NCI-H345 (cell line): ENCODE results near the gene GTF3A.

Experiments
- DNase-seq: peaks from one replicate; lab custom pipeline; 2025; lab: John Stamatoyannopoulos, UW

Gene GTF3A

DNA sequence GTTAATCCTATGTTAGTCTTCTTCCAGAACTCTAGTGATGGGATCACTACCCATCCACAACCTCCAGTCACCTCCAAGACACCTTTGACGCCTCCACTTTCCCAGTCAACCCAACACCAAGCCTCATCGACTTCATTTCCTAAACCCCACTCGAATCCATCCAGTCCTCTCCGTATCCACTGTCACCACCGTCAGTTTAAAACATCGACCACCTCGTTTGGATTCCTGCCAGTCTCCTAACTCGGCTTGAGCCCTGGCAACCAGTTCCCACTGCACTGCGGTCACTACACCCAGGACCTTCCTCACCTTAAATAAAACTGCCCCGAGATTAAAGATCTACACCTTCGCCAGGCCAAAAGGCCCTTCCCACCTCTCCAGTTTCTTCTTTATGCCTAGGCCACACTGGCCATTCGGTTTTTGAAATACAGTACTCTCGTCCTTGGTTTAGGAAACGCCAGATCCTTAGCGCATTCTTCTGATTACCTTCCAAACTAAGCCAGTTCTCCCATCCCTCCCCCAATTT lies 24.7 kb downstream of the GTF3A start:
- no peak for DNase-seq

DNA sequence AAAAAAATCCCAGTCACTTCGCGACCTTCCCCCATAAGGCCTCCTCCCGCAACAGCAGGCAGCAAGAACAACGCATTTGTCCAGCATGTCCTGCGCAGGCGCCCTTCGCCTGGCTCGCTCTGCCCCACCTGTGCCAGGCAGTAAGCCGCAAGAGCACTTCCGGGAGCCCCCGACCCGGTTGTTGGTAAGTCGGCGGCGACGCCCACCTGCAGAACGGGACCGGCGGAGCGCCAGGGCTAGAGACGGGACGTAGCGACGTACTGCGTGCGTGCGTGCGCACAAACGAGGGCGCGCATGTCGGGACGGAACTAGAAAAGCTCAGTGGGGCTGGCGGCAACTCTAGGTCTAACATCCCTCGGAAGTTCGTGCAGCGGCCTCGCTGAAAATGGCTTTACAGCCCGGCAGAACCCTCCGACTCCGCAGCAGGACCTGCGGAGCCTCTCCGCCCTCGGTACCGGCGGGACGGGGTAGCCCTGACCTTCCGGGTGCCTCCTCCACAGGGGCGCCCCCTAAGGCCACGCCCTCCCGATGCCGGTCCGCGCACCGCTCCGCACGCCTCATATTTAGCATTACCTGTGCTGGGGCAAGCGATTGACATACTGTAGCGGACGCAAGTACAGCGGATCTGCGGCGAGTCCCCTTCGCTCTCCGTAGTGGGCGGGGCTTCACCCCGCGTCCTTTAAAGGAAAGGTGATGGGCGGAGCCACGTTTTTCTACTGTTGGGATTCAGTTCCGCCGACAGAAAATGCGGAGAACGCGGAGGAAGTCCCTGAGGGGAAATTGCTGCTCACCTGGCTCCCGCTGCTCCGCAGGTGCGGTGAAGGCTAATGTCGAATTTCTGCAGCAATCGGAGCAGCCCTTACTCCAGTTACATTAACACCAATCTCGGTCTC lies 25.8 kb downstream of the GTF3A start, which contains the start of gene MTIF3:
Gene MTIF3, minus strand, starts transcription at position 629 of the 893 bp plus-strand sequence. CDS start 10,116 bp downstream, outside the sequence.
- peak; percentile 94 for DNase-seq

DNA sequence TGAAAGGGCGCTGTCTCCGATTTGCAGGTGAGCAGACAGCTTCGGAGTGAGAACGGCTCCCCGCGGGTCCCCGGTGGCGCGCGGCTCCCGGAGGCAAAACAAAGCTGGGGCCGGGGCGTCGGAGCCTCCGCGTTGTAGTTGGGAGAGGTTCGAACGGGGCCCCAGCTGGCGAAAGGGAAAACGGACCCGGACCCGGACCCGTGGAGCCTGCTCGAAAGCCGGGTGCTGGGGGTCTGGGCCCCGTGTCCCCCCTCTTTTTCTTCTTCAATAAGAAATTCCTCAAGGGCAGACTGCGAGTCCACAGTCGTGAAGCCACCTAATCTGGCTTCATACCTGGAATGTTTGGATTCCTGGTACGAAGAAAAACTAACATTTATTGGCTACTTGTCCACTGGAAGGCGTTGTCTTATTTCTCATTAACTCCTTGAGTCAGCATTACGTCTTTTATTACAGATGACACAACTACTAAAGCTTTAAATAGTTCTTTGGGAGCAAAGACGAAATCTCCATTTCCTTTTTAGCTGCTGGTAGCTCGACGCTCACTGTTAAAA lies 26.6 kb downstream of the GTF3A start:
- peak; percentile 52 for DNase-seq

DNA sequence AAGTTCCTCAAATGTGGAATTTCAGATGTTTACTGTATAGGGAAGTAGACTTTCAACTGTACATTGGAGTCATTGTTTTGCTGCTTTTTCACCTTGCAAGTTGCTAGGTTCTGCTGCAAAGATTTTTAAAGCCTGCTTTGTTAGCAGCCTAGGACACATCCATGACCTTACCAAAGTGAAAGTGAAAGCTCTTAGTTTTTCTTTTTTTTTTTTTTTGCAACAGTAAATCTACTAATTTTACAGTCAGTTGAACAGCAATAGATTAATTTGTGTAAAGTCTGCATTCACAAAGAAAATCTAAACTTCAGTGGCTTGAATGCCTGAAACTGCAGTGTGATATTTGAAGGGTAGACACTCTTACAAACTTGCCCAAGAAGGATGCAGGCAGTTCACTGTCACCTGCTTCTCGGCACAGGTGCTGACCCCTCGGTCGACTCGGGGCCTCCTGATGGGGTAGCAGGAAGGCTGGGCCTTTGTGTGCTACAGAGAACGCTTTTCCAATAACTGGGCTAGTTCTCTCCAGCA lies 31.0 kb downstream of the GTF3A start:
- DNase-seq: no peak

DNA sequence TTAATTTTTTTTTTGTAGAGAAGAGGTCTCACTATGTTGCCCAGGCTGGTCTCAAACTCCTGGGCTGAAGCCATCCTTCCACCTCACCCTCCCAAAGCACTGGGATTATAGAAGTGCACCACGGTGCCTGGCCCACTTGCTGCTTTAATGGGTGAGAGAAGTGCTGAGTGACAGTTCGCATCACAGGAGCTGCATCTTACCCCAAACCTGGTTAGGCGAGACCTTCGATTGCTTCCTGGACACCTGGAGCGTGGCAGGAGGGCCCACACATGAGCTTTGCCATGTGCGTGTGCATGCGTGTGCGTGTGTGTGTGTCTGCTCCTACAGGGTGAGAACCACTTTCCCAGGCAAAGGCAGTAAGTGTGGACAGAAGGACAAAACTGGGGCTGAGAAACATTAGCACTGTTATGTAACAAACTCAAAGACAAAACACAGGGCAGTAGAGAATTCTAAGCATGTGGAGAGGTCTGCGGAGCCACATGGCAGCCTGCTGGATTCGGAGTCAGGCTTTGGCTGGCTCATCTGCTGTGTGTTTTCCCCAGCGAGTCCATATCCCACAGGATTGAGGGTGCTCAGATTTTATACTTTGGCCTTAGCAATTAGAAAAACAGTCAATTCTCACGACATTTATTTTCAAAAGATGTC lies 37.6 kb downstream of the GTF3A start:
- DNase-seq: no peak

DNA sequence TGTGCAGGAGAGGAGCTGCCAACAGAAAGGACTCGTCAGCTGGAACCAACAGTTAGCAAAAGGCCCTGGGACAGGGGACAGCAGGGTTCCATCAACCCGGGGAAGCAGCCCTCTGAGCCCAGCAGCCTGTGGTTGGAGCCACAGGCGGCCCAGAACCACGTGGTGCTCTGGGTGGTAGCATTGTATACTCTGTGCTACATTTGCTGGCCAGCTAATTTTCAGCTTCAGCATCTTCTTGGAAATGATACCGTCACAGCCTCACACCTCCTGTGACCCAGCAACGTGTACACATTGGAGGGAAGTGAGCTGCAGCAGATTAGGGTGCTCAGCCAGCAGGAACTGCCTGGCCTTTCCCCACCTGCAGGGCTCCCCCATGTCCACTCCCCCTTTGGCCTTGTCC lies 39.1 kb downstream of the GTF3A start:
- DNase-seq: no peak

DNA sequence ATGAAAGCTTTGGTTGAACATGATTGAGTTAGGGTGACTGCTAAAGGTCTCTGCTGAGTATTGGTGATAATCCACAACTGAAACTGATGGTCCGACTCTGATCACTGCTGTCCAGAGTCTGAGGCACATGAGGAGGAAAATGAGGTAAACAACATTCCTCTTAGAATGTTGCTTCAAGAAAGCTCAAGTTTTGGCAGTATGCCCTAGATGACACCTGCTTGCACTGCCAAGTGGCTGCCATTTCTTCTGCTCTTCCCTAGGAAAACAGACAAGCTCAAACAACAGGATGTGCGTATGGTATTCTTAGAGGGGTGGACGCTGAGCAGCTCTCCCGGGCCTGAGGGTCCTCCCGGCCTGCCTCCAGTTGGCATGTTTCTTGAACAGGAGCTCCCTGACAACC lies 41.2 kb downstream of the GTF3A start:
- DNase-seq: no peak

DNA sequence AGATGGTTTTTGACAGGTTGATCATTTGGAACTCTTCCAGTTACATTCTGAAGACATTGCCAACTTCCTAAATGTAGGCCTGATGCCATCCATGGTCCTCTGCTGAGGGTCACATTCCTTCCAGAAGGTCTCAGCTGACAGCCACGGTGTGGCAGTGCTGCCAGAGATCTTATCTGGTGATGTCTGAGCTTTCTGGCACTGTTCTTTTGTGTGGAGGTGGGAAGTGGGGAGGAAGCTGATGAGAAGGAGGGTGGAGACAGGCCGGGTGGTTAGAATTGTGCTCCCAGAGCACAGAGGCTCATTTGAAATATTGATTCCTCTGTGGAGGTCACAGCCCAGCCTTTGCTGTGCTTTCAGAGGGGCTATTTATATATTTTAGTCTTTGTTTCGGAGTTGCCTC lies 42.1 kb downstream of the GTF3A start:
- DNase-seq: no peak

DNA sequence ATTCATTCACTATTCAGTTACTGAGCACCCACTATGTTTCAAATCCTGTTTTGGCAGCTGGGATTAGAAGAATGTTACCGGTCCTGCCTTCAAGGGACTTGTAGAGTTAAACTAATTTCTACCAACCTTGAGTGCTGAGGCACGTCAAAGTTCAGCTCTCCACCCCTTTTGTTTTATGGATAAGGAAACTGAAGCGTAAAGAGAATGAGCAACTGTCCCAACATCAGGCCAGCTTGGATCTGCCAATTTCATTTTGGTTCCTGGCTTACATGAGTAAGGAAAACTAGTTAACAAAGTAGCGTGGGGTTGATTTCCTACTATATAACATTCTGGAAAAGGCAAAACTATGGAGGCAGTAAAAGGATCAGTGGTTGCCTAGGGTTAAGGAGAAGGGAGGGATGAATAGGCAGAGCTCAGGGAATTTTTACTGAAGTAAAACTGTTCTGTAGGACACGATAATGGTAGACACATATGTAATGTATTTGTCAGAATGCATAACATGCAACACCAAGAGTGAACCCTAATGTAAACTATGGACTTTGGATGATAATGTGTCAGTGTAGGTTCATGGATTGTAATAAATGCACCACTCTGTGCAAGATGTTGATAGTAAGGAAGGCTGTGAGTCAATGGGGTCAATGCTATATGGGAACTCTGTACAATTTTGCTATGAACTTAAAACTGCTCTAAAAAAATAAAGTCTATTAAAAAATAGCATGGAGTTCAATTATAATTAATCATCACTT lies 45.8 kb downstream of the GTF3A start:
- no peak for DNase-seq

DNA sequence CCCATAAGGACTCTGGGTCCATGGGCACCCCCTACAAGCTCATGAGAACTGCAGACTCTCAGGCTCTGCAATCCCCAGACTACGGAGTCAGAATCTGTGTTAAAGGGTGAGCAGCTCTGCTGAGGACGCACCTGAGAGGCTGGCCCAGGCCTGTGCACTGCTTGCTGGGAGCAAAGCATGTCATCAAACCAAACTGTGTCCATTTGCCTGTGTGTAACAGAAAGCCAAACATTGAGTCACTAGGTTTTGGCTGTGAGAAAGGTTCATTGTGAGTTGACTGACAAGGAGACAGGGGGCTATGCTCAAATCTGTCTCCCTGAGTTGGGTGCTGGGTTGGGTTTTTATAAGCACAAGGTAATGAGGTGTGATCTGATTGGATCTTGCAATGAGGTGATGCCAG lies 48.0 kb downstream of the GTF3A start:
- DNase-seq: no peak

DNA sequence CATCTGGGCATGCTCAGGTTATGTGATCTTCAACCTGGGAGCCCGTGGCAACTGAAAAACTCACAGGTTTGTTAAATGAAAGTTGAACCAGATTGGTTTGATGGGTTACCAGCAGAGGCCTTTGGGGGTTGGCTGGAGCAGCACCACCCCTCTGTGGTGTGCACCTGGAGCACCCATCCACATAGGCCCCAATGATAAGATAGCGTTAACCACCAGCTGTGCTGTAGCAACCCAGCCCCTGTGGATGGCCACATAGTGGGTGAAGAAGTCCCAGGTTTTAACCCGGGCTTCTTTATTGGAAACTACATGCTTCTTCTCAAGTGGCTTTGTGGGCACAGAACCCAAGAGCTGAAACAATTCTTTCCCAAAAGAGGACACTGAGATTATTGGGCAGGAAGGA lies 48.5 kb downstream of the GTF3A start:
- no peak for DNase-seq

DNA sequence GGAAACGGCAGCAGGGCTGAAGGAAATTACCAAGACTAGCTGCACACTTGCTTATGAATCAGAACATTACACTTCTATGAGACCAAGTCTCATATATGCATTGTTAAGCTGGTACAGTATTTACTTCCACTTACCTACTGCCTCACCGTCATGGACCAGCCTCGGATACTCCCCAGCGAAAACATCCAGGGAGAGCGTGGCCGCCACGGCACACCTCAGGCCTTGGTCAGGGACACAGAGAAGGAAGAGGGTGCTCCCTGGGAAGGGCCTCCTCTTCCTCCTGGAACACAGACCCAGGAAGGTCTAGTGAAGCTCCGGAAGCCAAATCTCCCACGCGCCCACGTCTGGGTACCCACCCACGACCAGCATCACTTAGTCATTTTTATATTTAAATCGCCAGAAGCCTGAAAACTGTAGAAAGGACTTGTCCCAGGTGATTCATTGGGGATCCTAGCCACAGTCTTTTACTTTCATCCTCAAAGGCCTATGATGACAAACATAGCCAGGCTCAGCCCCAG lies 50.4 kb downstream of the GTF3A start:
- no peak for DNase-seq

DNA sequence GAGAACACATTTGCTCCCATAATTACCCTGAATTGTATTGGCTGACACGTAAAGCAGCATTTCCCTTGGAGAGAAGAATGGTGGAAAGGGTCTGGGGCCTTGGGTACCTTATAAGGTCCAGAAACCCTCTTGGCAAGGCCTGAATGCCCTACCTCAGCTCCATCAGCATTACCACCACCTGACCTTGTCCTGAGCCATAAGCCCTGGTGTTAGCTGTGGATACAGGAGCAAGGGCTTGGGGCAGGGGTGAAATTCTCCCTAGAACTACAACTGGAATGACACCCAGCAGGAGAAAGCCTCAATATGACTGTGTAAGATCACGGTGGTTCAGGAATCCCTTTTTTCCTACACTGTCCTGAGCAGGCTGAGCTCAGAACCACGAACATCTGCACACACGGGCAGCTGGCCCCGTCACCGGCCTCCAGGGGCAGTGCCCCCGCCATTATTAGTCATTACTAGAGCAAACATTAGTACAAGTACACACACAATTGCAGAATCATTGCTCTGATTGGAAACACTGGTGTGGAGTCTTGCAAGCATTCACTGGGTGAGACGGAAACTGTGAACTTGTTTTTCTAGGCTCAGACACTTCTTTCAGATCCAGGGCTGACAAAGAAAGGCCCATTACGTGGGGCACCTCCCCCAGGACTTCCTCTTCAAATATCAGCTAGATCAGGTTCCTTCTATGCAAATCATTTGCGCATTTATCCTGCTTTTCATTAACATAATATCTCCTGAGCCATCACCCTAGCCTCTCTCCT lies 52.7 kb downstream of the GTF3A start:
- no peak for DNase-seq

DNA sequence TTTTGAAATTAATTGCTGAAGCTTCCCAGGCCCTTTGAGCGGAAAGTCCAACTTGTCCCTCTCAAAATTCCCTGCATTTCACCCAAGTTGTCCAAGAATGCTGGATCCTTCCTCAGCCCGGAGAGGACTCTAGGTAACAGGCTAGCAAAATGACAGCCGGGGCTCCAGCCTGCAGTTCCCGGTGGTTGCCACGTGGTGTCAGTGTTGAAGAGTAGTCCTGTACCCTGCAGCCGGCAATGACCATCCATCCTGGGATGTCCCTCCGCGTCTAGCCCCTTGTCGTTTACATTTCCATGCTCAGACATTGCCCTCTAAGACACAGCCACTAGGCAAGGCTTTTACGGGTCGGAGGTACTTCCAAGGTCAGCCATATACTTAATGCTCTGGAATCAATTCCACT lies 57.3 kb downstream of the GTF3A start:
- peak; percentile 37 for DNase-seq

DNA sequence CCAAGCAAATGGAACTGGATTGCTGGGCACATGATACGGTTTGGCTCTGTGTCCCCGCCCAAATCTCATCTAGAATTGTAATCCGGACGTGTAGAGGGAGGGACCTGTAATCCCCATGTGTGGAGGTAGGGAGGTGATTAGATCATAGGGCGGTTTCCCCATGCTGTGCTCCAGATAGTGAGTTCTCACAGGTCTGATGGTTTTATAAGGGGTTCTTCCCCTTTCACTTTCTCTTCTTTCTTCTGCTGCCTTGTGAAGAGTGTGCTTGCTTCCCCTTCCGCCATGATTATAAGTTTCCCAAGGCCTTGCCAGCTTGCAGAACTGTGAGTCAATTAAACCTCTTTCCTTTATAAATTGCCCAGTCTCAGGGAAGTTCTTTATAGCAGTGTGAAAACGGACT lies 58.6 kb downstream of the GTF3A start:
- DNase-seq: no peak

DNA sequence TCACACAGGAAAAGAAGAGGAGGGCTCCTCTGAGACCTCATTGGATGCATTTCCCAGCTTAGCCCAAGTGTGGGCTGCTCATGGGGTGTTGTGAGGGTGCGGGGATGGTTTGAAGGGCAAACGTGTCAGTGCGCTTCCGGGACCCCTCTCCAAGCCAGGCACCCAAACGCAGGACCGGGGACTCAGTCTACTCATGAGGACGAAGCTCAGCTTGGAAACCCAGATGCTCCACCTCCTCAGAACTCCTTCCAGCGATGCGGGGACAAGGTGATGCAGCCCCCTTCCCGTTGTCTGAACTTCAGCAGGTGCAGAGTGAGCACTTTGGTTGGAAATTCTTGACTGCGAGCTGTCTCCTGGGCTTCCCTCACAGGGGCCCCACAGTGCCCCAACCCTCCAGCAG lies 59.0 kb downstream of the GTF3A start:
- no peak for DNase-seq
